NCI-H128 (cell line): Measurements from ENCODE around the gene PEAR1.

Experiments used
- DNase-seq: peaks from one replicate; lab custom pipeline; 2025; ENCODE audit not compliant: unreplicated experiment; lab: John Stamatoyannopoulos, UW

Gene PEAR1

DNA sequence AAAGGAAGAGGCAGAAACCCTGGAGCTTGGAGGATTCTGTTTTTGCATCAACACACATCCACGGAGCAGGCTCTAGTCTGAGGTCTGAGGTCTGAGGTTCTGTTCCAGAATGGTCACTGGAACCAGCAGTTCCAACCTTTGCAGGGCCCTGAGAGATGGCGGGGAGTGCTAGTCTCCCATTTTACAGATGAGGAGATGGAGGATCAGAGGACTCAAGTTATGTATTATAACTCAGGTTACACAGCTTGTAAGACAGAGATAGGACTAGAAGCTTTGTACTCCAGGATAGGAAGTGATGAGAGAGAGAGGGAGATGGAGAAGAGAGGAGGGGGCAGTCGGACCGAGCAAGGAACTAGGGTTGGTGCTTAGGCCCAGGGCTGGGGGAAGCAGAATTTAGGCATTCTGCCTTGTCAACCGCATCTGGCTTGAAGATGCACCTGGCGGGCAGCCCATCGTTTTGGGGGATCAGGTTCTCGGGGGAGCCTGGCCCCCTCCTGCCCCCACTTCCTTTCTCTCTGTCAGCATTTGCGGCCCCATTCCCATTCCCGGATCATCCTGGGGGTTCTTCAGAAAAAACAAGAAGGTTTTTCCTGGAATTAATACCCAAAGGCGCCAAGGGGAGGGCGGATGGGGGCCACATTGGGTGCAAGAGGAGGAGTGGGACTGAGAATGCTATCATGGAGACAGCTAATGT is 5.6 kb downstream of the PEAR1 start:
- no peak for DNase-seq

DNA sequence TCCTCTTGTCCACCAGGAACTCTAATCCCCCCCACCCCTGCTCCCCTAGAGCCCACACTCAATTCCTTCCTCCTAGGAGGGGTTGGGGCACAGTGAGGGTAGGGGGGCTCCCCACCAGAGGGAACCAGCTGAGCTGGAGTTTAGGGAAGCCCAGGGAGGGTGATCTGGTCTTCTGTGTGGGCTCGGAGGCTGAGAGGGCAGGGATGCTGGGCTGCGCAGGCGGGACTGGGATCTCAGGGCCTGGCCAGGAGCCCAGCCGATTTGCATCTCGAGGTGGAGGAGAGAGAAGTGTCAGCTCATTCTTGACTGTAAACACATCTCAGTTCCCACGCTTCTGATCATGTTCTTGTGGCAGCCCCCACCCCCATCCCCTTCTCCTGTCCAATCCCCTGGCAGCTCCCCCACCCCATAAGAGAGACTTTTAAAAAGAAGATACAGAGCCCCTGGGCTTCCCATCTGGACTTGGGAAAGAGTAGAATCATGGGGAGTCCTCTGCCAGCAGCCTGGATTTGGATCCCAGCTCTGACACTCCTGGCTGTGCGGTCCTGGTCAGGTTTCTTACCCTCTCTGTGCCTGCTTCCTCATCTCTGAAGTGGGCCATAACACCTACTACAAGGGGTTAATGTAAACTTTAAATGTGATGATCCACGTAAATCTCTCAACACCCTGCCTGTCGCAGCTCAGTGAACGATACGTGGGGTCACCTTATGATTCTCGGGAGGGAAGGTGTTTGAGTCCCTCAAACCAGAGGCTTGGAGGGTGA is 6.6 kb downstream of the PEAR1 start:
- no peak for DNase-seq

DNA sequence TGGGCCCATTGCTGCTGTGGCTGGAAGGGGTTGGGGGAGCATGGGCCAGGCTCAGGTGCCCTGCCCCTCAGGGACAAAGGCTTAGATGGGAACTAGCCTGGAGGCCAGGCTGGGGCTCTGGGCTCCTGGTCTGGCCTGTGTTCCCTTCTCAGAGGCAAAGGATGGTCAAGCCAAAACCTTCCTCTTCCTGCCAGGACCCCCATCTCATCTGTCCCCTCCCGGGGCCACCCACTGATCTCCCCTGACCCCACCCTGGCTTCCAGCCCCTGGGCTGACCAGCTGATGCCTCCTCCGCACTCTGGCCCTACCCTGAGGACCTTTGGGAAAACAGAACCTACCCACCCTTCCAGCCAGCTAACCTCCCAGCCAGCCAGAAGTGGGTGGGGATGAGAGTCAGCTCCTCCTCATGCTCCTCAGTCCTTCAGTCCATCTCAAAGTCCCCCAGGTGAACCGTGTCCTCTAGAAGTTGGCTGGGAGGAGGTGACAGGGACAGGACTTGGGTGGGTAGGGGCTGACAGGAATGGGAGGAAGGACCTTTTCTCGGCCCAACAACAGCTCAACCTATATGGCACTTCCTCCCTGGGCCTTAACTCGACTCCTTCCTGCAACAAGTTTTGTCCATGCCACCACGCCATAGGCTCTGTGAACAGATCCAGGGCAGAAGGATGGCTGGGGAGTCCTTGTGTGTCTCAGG is 7.5 kb downstream of the PEAR1 start:
- no peak for DNase-seq

- no peak for DNase-seq
Observed at GRCh38 chr1:156901590-156901900, 8.0 kb downstream of the PEAR1 start.

DNA sequence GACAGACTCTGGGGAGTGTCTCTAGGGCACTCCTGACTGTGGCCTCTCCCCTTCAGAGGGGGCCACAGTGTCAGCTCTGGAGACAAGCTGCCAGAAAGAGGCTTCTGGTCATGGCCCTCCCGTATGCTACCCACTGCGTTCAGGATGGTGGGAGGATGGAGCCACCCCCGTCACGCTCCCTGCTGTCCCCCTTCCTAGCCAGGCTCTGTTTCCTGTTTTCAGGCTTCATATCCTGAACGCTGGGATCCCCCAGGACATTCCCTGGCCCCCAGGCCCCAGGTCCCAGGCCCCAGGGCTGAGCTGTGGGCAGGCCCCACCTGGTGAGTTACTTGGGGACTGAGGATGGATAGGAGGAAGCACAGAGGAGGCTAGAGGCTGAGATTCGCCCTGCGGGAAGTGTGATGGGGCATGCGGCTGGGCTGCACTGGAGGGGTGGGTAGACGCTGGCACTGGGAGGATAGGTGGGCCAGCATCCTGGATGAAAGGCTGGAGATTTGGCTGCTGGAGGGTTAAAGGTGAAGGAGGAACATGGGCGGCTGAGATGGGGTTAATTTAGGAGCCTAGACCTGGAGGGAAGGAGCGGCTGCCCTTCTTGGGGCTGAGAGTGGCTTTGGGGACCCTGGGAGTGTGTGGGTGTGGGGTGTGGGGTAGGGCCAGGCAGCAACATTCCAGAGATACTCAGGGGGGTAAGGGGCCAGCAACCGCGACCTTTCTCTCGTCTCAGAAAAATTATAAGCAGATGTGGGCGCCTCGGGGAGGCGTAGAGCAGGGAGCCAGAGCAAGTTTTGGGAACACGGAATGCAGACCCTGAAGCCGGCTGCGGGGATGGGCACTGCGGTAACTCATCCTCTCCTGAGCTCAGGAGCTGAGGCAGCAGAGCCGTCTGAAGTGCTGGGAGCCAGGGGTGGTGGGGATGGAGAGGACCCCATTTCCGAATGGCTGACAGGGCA is 8.7 kb downstream of the PEAR1 start:
- no peak for DNase-seq

GRCh38 chr1:156903328-156904091 is 10.0 kb downstream of the PEAR1 start:
- no peak for DNase-seq

- DNase-seq: no peak
Observed at GRCh38 chr1:156904187-156904959, 10.9 kb downstream of the PEAR1 start.

- no peak for DNase-seq
Observed at GRCh38 chr1:156905176-156905575, 11.7 kb downstream of the PEAR1 start.

GRCh38 chr1:156905651-156906050 is 12.1 kb downstream of the PEAR1 start:
- DNase-seq: no peak

- no peak for DNase-seq
Observed at GRCh38 chr1:156906206-156906906, 12.8 kb downstream of the PEAR1 start.

DNA sequence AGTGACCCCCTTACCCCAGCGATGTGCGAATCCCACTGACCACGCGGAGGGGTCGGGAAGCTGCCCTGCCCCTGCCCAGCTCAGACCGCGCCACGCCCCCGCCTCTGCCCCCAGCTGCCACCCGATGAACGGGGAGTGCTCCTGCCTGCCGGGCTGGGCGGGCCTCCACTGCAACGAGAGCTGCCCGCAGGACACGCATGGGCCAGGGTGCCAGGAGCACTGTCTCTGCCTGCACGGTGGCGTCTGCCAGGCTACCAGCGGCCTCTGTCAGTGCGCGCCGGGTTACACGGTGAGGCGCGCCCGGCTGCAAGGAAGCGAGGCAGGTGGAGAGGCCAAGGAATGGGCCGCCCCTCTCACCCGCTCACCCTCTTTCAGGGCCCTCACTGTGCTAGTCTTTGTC is 15.0 kb downstream of the PEAR1 start:
- DNase-seq: no peak

GRCh38 chr1:156908955-156909354 is 15.4 kb downstream of the PEAR1 start:
- no peak for DNase-seq

DNA sequence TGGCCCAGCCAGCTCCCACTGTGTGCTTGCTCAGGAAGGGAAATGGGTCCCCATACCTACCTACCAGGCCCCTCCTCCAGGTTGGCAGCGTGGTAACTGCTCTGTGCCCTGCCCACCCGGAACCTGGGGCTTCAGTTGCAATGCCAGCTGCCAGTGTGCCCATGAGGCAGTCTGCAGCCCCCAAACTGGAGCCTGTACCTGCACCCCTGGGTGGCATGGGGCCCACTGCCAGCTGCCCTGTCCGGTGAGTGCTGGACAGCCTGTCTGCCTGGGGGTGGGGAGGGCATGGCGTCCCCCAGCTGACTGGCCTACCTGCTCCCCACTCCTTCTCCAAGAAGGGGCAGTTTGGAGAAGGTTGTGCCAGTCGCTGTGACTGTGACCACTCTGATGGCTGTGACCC is 16.2 kb downstream of the PEAR1 start:
- no peak for DNase-seq

DNA sequence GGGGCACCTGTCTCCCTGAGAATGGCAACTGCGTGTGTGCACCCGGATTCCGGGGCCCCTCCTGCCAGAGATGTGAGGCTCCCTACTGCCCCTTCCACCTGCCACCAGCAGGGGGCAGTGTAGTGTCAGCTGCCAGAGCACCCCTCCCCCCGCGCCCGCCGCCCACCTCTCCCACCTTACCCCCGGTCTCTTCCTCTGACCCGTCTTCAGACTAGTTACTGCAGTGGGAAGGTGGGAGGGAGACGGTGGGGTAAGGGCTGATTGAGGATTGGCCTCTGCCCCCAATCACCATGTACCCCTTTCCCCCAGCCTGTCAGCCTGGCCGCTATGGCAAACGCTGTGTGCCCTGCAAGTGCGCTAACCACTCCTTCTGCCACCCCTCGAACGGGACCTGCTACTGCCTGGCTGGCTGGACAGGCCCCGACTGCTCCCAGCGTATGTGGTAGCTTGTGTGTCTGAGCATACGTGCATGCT is 16.8 kb downstream of the PEAR1 start:
- no peak for DNase-seq

DNA sequence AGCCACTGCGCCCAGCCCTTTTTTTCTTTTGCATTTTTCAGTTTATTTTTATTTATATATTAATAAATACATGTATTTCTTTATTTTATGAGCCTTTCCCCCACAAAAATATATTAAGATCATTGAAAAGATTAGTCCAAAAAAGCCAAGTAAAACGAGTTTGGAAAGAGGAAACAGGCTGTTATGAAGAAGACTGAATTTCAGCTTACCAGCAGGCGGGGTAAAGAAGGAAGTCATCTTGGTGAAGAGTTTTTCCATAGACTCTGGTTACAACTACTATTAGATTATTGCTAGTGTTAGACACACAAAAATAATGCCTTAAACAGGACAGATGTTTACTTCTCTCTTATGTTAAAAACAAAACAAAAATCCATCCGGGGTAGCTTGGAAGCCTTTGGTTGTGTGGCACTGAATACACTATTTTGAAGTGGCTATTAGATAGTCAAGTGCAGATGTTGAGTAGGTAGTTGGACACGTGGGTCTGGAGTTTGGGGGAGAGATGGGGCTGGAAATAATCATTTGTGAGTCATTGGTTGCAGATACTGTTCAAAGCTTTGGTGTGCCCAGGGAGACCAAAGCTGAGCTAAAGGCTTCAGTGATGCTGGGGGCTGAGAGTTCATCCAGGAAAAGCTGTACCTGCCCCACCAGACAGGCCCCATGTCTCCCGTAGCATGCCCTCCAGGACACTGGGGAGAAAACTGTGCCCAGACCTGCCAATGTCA is 18.2 kb downstream of the PEAR1 start:
- DNase-seq: no peak

GRCh38 chr1:156912310-156912709 is 18.8 kb downstream of the PEAR1 start:
- no peak for DNase-seq

DNA sequence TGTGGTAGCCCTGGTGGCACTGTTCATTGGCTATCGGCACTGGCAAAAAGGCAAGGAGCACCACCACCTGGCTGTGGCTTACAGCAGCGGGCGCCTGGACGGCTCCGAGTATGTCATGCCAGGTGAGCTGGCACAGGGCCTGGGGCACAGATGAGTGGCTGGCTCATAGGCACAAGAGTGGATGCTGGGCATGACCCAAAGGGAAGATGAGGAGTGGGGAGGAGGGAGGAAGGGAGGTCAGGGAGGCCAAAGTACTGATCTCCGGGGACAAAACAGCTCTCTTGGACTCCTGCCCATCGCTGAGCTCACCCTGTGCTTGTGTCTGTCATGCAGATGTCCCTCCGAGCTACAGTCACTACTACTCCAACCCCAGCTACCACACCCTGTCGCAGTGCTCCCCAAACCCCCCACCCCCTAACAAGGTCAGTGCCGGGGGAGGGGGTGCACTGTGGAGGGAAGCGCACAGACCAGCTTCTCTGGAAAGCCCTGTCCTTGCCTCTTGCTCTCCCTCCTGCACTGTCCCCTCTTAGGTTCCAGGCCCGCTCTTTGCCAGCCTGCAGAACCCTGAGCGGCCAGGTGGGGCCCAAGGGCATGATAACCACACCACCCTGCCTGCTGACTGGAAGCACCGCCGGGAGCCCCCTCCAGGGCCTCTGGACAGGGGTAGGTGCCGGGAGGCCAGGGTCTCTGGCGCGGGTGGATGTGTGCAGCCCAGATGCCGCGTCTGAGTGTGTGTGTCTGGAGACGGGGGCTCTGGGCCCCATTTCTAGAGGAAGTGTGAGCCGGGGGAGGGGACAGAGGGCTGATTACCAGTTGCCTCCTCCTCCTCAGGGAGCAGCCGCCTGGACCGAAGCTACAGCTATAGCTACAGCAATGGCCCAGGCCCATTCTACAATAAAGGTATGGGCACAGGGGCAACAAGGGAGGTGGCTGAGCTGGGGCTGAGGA is 19.6 kb downstream of the PEAR1 start:
- DNase-seq: no peak
